ENCODE data around the gene ST6GALNAC3. TPM values are rescaled to one million over a fixed set of nuclear protein-coding genes. Genes with fewer than 3 reads are reported as not detected.
A peak's percentile ranks its signal among the peaks of the same experiment; 100 is the strongest.

The ST6GALNAC3 gene
- total RNA-seq, 1 experiment from 2014 or later, result 0.03 TPM

- DNase-seq (ENCODE audit: low read depth), result no peak
Observed at GRCh38 chr1:76187436-76187835, 112.9 kb downstream of the ST6GALNAC3 start.

GRCh38 chr1:76189310-76189709, 114.8 kb downstream of the ST6GALNAC3 start:
- no peak for DNase-seq (ENCODE audit: low read depth)

- DNase-seq (ENCODE audit: low read depth), result no peak
Observed at GRCh38 chr1:76190749-76191424, 116.3 kb downstream of the ST6GALNAC3 start.

GRCh38 chr1:76191561-76191960, 117.0 kb downstream of the ST6GALNAC3 start:
- DNase-seq (ENCODE audit: low read depth), result no peak

GRCh38 chr1:76198452-76198851, 123.9 kb downstream of the ST6GALNAC3 start:
- DNase-seq (ENCODE audit: low read depth), result no peak

- DNase-seq (ENCODE audit: low read depth), result no peak
Observed at GRCh38 chr1:76202670-76203069, 128.1 kb downstream of the ST6GALNAC3 start.

- no peak for DNase-seq (ENCODE audit: low read depth)
Observed at GRCh38 chr1:76203127-76203526, 128.6 kb downstream of the ST6GALNAC3 start.

GRCh38 chr1:76209238-76209637, 134.7 kb downstream of the ST6GALNAC3 start:
- no peak for DNase-seq (ENCODE audit: low read depth)

GRCh38 chr1:76209648-76210047, 135.1 kb downstream of the ST6GALNAC3 start:
- DNase-seq (ENCODE audit: low read depth), result no peak

- DNase-seq (ENCODE audit: low read depth), result no peak
Observed at GRCh38 chr1:76210160-76210559, 135.6 kb downstream of the ST6GALNAC3 start.

- DNase-seq (ENCODE audit: low read depth), result no peak
Observed at GRCh38 chr1:76218888-76219287, 144.3 kb downstream of the ST6GALNAC3 start.

- DNase-seq (ENCODE audit: low read depth), result no peak
Observed at GRCh38 chr1:76219366-76219818, 144.8 kb downstream of the ST6GALNAC3 start.

GRCh38 chr1:76224752-76225151, 150.2 kb downstream of the ST6GALNAC3 start:
- no peak for DNase-seq (ENCODE audit: low read depth)

- DNase-seq (ENCODE audit: low read depth), result no peak
Observed at GRCh38 chr1:76225526-76225925, 151.0 kb downstream of the ST6GALNAC3 start.

- no peak for DNase-seq (ENCODE audit: low read depth)
Observed at GRCh38 chr1:76227621-76228020, 153.1 kb downstream of the ST6GALNAC3 start.

GRCh38 chr1:76229279-76230005, 154.9 kb downstream of the ST6GALNAC3 start:
- DNase-seq (ENCODE audit: low read depth), result no peak

- no peak for DNase-seq (ENCODE audit: low read depth)
Observed at GRCh38 chr1:76230842-76231281, 156.3 kb downstream of the ST6GALNAC3 start.

- DNase-seq (ENCODE audit: low read depth), result no peak
Observed at GRCh38 chr1:76231320-76231719, 156.8 kb downstream of the ST6GALNAC3 start.

- DNase-seq (ENCODE audit: low read depth), result no peak
Observed at GRCh38 chr1:76232666-76233065, 158.1 kb downstream of the ST6GALNAC3 start.

GRCh38 chr1:76234061-76234460, 159.5 kb downstream of the ST6GALNAC3 start:
- no peak for DNase-seq (ENCODE audit: low read depth)

- DNase-seq (ENCODE audit: low read depth), result no peak
Observed at GRCh38 chr1:76237211-76237610, 162.7 kb downstream of the ST6GALNAC3 start.

GRCh38 chr1:76238094-76238628, 163.6 kb downstream of the ST6GALNAC3 start:
- peak; percentile 21 for DNase-seq (ENCODE audit: low read depth)

Measured in HT1080 (cell line).